SK-N-SH (cell line): Measurements from ENCODE around the gene SUGP2. TPM values are rescaled to one million over a fixed set of nuclear protein-coding genes. Genes with fewer than 3 reads are reported as not detected.

ENCODE experiments used
- CTCF ChIA-PET: fragments of 300-600, 350-600 bp; formaldehyde crosslinking; extraction: SDS; loops from one replicate; lab custom pipeline; 2021; lab: Yijun Ruan, JAX
- POLR2A ChIA-PET: fragments of 350-600 bp; sonication (Branson Sonifier 250); formaldehyde crosslinking; extraction: SDS; loops from one replicate; lab custom pipeline; 2020; ENCODE audit warnings: antibody characterized with exemption, inconsistent platforms; lab: Yijun Ruan, JAX
- DNase-seq: peaks from one replicate; pipeline ENCODE4 v3.0.0; 2012
- H2AFZ ChIP-seq: fragments of 200-600 bp; sonication (generic); 2 replicates; pipeline ENCODE4 v1.8.1; 2016; ENCODE audit warnings: antibody characterized with exemption, mild to moderate bottlenecking, low read depth
- H3F3A ChIP-seq: fragments of 200-600 bp; sonication (generic); replicated peaks from 2 replicates; pipeline ENCODE3; 2016; ENCODE audit warnings: antibody characterized with exemption, mild to moderate bottlenecking; ENCODE audit not compliant: insufficient read depth
- H3K27ac ChIP-seq, 2 experiments: fragments of 200-500 bp in 1 of 2; fragments of 200-600 bp in 1 of 2; sonication (Bioruptor generic) in 1 of 2; sonication (generic), shearing (Covaris generic) in 1 of 2; 2 replicates each; pipeline versions ENCODE4 v1.5.1 to v1.6.1; 2014 to 2016; ENCODE audit warnings: low read depth in 2 of 2, inconsistent platforms in 1 of 2, low read length in 1 of 2, mild to moderate bottlenecking in 1 of 2, mixed read lengths in 1 of 2
- H3K27me3 ChIP-seq: fragments of 200-600 bp; sonication (generic), shearing (Covaris generic); 2 replicates; pipeline ENCODE4 v1.6.1; 2016; ENCODE audit warnings: mixed run types; ENCODE audit not compliant: insufficient read depth
- H3K36me3 ChIP-seq, 2 experiments: fragments of 200-500 bp in 1 of 2; fragments of 200-600 bp in 1 of 2; sonication (Bioruptor generic) in 1 of 2; sonication (generic) in 1 of 2; replicated peaks in 1 of 2; 2 replicates each; pipeline versions ENCODE3 to v1.5.1; 2014 to 2016; ENCODE audit warnings: low read length in 1 of 2, mild to moderate bottlenecking in 1 of 2; ENCODE audit not compliant: insufficient read depth in 2 of 2, control insufficient read depth in 1 of 2
- H3K4me1 ChIP-seq, 2 experiments: fragments of 200-500 bp in 1 of 2; fragments of 200-600 bp in 1 of 2; sonication (Bioruptor generic) in 1 of 2; sonication (generic), shearing (Covaris generic) in 1 of 2; 2 replicates each; pipeline versions ENCODE4 v1.5.1 to v1.6.1; 2014 to 2016; ENCODE audit warnings: low read depth in 1 of 2, low read length in 1 of 2, mixed run types in 1 of 2; ENCODE audit not compliant: insufficient read depth in 2 of 2, control insufficient read depth in 1 of 2
- H3K4me2 ChIP-seq: fragments of 200-600 bp; sonication (generic), shearing (Covaris generic); 2 replicates; pipeline ENCODE4 v1.6.1; 2017; ENCODE audit warnings: mixed run types
- H3K4me3 ChIP-seq, 2 experiments: fragments of 200-500 bp in 1 of 2; fragments of 200-600 bp in 1 of 2; sonication (Bioruptor generic) in 1 of 2; sonication (generic), shearing (Covaris generic) in 1 of 2; 2 replicates each; pipeline versions ENCODE4 v1.5.1 to v1.8.1; 2014 to 2016; ENCODE audit warnings: low read depth in 2 of 2, inconsistent platforms in 1 of 2, low read length in 1 of 2, mild to moderate bottlenecking in 1 of 2, mixed read lengths in 1 of 2, moderate library complexity in 1 of 2
- H3K79me2 ChIP-seq: fragments of 200-600 bp; sonication (generic); 2 replicates; pipeline ENCODE4 v1.8.1; 2017; ENCODE audit warnings: mild to moderate bottlenecking; ENCODE audit not compliant: insufficient read depth
- H3K9ac ChIP-seq: fragments of 200-600 bp; sonication (generic); 2 replicates; pipeline ENCODE4 v1.6.1; 2017; ENCODE audit warnings: mixed run types
- H3K9me2 ChIP-seq: fragments of 200-600 bp; sonication (generic); 2 replicates; pipeline ENCODE4 v1.6.1; 2017; ENCODE audit warnings: mixed run types
- H3K9me3 ChIP-seq: fragments of 200-600 bp; sonication (generic); 2 replicates; pipeline ENCODE4 v1.6.1; 2017; ENCODE audit warnings: mixed run types, mild to moderate bottlenecking, moderate library complexity
- H4K20me1 ChIP-seq: fragments of 200-600 bp; sonication (generic); 2 replicates; pipeline ENCODE4 v1.6.1; 2017; ENCODE audit warnings: mild to moderate bottlenecking, mixed run types; ENCODE audit not compliant: insufficient read depth
- EP300 ChIP-seq, 2 experiments: IDR thresholded peaks; 2 replicates each; pipeline versions ENCODE4 v1.4.0 to v1.6.1; 2012; ENCODE audit warnings: borderline replicate concordance in 1 of 2, low read depth in 1 of 2, low read length in 1 of 2
- EZH2phosphoT487 ChIP-seq: fragments of 200-600 bp; sonication (generic); IDR thresholded peaks from 2 replicates; pipeline ENCODE4 v1.6.1; 2017; ENCODE audit warnings: low read depth, mixed run types, mild to moderate bottlenecking, antibody characterized with exemption, moderate library complexity, borderline replicate concordance
- FOSL2 ChIP-seq: IDR thresholded peaks from 2 replicates; pipeline ENCODE4 v1.4.0; 2012; ENCODE audit warnings: low read depth, mild to moderate bottlenecking, moderate library complexity, borderline replicate concordance
- GATA2 ChIP-seq: sonication (generic); formaldehyde crosslinking; IDR thresholded peaks from 2 replicates; pipeline ENCODE4 v1.5.0; 2020; ENCODE audit warnings: mild to moderate bottlenecking, missing genetic modification reagents
- MEF2A ChIP-seq: IDR thresholded peaks from 2 replicates; pipeline ENCODE4 v1.4.0; 2012; ENCODE audit warnings: low read depth, borderline replicate concordance
- MXI1 ChIP-seq: IDR thresholded peaks from 2 replicates; pipeline ENCODE4 v1.6.1; 2012; ENCODE audit warnings: mild to moderate bottlenecking, low read depth, low read length, improper control_type of control experiment
- NFIC ChIP-seq: IDR thresholded peaks from 2 replicates; pipeline ENCODE4 v1.4.0; 2012; ENCODE audit warnings: borderline replicate concordance
- NRF1 ChIP-seq: IDR thresholded peaks from 2 replicates; pipeline ENCODE4 v1.6.1; 2012; ENCODE audit warnings: low read depth, mild to moderate bottlenecking, low read length
- POLR2AphosphoS5 ChIP-seq: IDR thresholded peaks from 2 replicates; pipeline ENCODE4 v1.6.1; 2012; ENCODE audit warnings: low read depth, low read length
- RAD21 ChIP-seq: IDR thresholded peaks from 2 replicates; pipeline ENCODE4 v1.6.1; 2012; ENCODE audit warnings: mild to moderate bottlenecking, low read length
- RFX5 ChIP-seq: IDR thresholded peaks from 2 replicates; pipeline ENCODE4 v1.6.1; 2012; ENCODE audit warnings: mild to moderate bottlenecking, improper control_type of control experiment, low read length
- SMC3 ChIP-seq: IDR thresholded peaks from 2 replicates; pipeline ENCODE4 v1.6.1; 2012; ENCODE audit warnings: low read depth, low read length, improper control_type of control experiment
- TAF1 ChIP-seq: IDR thresholded peaks from 2 replicates; pipeline ENCODE4 v1.6.1; 2012; ENCODE audit warnings: low read depth, mild to moderate bottlenecking, low read length, moderate library complexity, borderline replicate concordance
- TEAD4 ChIP-seq: IDR thresholded peaks from 2 replicates; pipeline ENCODE4 v1.4.0; 2012; ENCODE audit warnings: mild to moderate bottlenecking, borderline replicate concordance; ENCODE audit not compliant: insufficient read depth
- YY1 ChIP-seq: IDR thresholded peaks from 2 replicates; pipeline ENCODE4 v1.4.0; 2012; ENCODE audit warnings: low read depth, mild to moderate bottlenecking
- WGBS: methylation state at CpG from one replicate; pipeline ENCODE4 v1.1.6; 2017; ENCODE audit warnings: low lambda C conversion rate; 5-methylcytosine and 5-hydroxymethylcytosine counted together
- polyA plus RNA-seq, 3 experiments: library from polyadenylated mRNA; depleted of rRNA; stranded (reverse); fragments of >200 nt; gene quantifications; 2 replicates each; pipeline ENCODE4 v1.2.3, GENCODE V29; 2012
- TF ChIP-seq, protein P1 (sequence below): IDR thresholded peaks from 2 replicates; pipeline ENCODE4 v1.4.0; 2012; ENCODE audit warnings: low read depth, borderline replicate concordance
- TF ChIP-seq, protein P2 (sequence below): IDR thresholded peaks from 2 replicates; pipeline ENCODE4 v1.4.0; 2012; ENCODE audit warnings: low read depth, borderline replicate concordance
- TF ChIP-seq, protein P3 (sequence below): IDR thresholded peaks from 2 replicates; pipeline ENCODE4 v1.4.0; 2012; ENCODE audit warnings: low read depth
- TF ChIP-seq, protein P4 (sequence below): fragments of 200-600 bp; sonication (generic); IDR thresholded peaks from 2 replicates; pipeline ENCODE4 v1.6.1; 2017; ENCODE audit warnings: antibody characterized with exemption, mild to moderate bottlenecking, moderate library complexity

SUGP2 gene
- polyA plus RNA-seq, 1 of the 3 experiments (the other 2 are of a cell fraction): 56.3 TPM

DNA sequence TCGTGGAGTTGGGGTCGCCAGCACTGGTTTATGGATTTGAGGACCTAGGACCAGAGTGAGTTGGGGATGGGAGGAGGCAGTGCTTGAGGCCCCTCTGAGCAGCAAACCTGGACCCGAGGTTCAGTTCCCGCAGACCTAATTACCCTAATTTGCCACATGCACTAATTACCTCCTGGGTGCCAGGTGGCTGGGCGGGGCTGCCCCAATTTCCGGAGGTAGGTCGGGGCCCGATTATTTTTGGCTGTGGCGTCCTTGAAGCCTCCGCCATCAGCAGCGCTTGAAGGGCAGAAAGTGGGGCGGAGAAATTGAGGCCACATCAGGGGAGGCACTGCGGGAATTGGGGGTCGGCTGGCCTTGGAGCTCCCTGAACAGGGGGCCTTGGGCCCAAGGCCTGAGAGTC is 86.4 kb downstream of the SUGP2 start:
- no peaks in the 10 kb centered on the region for H3K36me3 ChIP-seq
- CTCF ChIA-PET: interaction anchor here (0.9 to 2.1 kb wide), 2 partner anchors 25 to 40 kb away, joined by 3 to 8 read pairs; no protein-coding TSS in a partner anchor
- H2AFZ ChIP-seq: no peak overlapping the region
- no peaks in the 10 kb centered on the region for H3K79me2 ChIP-seq
- H4K20me1 ChIP-seq: no peaks in the 10 kb centered on the region
- POLR2A ChIA-PET: no interaction called here
- WGBS: 91% methylated on average over 13 of the region's 14 CpGs
- no peak overlapping the region for H3K4me2 ChIP-seq
- H3K9me3 ChIP-seq: no peaks in the 10 kb centered on the region
- no peaks in the 10 kb centered on the region; a peak in 1 of 4 replicates for H3K4me1 ChIP-seq
- H3K27me3 ChIP-seq: no peaks in the 10 kb centered on the region
- TF ChIP-seq RFX5 (no peak), EP300 (IDR thresholded peaks at IDR 0.05; ENCODE audit: borderline replicate concordance in 1 of 2, low read depth in 1 of 2, low read length in 1 of 2) (no peak), EZH2phosphoT487 (no peak), TEAD4 (no peak), MEF2A (no peak), FOSL2 (no peak), NFIC (no peak), YY1 (no peak), TAF1 (no peak), GATA2 (CRISPR knock-in tag) (no peak), RAD21 (no peak), POLR2AphosphoS5 (no peak), SMC3 (no peak), NRF1 (no peak), MXI1 (no peak)
- TF ChIP-seq, protein P1, sequence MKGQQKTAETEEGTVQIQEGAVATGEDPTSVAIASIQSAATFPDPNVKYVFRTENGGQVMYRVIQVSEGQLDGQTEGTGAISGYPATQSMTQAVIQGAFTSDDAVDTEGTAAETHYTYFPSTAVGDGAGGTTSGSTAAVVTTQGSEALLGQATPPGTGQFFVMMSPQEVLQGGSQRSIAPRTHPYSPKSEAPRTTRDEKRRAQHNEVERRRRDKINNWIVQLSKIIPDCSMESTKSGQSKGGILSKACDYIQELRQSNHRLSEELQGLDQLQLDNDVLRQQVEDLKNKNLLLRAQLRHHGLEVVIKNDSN: no peak
- TF ChIP-seq, protein P2, sequence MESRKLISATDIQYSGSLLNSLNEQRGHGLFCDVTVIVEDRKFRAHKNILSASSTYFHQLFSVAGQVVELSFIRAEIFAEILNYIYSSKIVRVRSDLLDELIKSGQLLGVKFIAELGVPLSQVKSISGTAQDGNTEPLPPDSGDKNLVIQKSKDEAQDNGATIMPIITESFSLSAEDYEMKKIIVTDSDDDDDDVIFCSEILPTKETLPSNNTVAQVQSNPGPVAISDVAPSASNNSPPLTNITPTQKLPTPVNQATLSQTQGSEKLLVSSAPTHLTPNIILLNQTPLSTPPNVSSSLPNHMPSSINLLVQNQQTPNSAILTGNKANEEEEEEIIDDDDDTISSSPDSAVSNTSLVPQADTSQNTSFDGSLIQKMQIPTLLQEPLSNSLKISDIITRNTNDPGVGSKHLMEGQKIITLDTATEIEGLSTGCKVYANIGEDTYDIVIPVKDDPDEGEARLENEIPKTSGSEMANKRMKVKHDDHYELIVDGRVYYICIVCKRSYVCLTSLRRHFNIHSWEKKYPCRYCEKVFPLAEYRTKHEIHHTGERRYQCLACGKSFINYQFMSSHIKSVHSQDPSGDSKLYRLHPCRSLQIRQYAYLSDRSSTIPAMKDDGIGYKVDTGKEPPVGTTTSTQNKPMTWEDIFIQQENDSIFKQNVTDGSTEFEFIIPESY: no peak
- TF ChIP-seq, protein P3, sequence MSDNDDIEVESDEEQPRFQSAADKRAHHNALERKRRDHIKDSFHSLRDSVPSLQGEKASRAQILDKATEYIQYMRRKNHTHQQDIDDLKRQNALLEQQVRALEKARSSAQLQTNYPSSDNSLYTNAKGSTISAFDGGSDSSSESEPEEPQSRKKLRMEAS: no peak
- TF ChIP-seq, protein P4, sequence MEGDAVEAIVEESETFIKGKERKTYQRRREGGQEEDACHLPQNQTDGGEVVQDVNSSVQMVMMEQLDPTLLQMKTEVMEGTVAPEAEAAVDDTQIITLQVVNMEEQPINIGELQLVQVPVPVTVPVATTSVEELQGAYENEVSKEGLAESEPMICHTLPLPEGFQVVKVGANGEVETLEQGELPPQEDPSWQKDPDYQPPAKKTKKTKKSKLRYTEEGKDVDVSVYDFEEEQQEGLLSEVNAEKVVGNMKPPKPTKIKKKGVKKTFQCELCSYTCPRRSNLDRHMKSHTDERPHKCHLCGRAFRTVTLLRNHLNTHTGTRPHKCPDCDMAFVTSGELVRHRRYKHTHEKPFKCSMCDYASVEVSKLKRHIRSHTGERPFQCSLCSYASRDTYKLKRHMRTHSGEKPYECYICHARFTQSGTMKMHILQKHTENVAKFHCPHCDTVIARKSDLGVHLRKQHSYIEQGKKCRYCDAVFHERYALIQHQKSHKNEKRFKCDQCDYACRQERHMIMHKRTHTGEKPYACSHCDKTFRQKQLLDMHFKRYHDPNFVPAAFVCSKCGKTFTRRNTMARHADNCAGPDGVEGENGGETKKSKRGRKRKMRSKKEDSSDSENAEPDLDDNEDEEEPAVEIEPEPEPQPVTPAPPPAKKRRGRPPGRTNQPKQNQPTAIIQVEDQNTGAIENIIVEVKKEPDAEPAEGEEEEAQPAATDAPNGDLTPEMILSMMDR: no peak
- peaks cover 3% of the 10 kb centered on the region for H3F3A ChIP-seq
- H3K9me2 ChIP-seq: no peaks in the 10 kb centered on the region
- H3K9ac ChIP-seq: no peak overlapping the region
- DNase-seq: no peak
- no peak overlapping the region for H3K4me3 ChIP-seq
- no peak overlapping the region for H3K27ac ChIP-seq
